ENCODE results near the gene AGAP1. TPM values are rescaled to one million over a fixed set of nuclear protein-coding genes. Genes with fewer than 3 reads are reported as not detected.

Gene AGAP1
- total and polyA plus RNA-seq, 2 donors from 2014 or later = 8.1 to 44.5 TPM

DNA sequence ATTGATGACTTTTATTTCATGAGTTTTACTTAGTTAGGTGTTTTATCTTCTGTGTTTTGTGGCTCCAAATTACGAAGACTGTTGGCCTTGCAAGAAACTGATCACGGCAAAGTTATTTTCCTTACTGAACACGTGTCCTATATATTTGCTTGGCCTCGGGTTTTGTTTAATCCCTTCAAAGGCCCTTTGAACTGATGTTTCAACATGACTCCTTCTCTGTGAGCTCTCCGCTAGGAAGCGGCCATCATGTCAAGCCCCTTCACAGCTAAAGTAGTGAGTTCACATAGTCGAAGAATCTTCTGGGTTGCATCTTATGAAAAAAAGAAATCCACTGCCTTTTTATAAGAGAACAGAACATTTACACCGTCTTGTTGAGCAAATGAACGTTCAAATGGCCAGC is 515.0 kb downstream of the AGAP1 start:
- no peak overlapping the region for H3K27ac ChIP-seq (ENCODE audit: low read depth in 2 of 2, low read length in 2 of 2)
- TF ChIP-seq, protein P1, sequence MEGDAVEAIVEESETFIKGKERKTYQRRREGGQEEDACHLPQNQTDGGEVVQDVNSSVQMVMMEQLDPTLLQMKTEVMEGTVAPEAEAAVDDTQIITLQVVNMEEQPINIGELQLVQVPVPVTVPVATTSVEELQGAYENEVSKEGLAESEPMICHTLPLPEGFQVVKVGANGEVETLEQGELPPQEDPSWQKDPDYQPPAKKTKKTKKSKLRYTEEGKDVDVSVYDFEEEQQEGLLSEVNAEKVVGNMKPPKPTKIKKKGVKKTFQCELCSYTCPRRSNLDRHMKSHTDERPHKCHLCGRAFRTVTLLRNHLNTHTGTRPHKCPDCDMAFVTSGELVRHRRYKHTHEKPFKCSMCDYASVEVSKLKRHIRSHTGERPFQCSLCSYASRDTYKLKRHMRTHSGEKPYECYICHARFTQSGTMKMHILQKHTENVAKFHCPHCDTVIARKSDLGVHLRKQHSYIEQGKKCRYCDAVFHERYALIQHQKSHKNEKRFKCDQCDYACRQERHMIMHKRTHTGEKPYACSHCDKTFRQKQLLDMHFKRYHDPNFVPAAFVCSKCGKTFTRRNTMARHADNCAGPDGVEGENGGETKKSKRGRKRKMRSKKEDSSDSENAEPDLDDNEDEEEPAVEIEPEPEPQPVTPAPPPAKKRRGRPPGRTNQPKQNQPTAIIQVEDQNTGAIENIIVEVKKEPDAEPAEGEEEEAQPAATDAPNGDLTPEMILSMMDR (IDR thresholded peaks at IDR 0.05; ENCODE audit: borderline replicate concordance, extremely low read depth, insufficient read depth) = no peak
- H3K36me3 ChIP-seq (ENCODE audit: control insufficient read depth in 2 of 3, insufficient read depth in 3 of 3, low read length in 3 of 3) = no peaks in the 10 kb centered on the region
- intact Hi-C loops (cut with DNase I) = no loop called here
- DNase-seq (no peak), FAIRE-seq (no peak)
- H3K27me3 ChIP-seq (ENCODE audit: control insufficient read depth, insufficient read depth, low read length) = no peaks in the 10 kb centered on the region
- H3K9me3 ChIP-seq (ENCODE audit: control insufficient read depth in 2 of 3, insufficient read depth in 1 of 3, low read length in 3 of 3) = no peaks in the 10 kb centered on the region
- no peak overlapping the region for H3K9ac ChIP-seq (ENCODE audit: low read length in 3 of 3)
- H3K4me1 ChIP-seq (ENCODE audit: control insufficient read depth in 2 of 3, insufficient read depth in 2 of 3, low read depth in 1 of 3, low read length in 3 of 3) = no peaks in the 10 kb centered on the region
- no peak overlapping the region for H3K4me3 ChIP-seq (ENCODE audit: low read length in 3 of 3)

DNA sequence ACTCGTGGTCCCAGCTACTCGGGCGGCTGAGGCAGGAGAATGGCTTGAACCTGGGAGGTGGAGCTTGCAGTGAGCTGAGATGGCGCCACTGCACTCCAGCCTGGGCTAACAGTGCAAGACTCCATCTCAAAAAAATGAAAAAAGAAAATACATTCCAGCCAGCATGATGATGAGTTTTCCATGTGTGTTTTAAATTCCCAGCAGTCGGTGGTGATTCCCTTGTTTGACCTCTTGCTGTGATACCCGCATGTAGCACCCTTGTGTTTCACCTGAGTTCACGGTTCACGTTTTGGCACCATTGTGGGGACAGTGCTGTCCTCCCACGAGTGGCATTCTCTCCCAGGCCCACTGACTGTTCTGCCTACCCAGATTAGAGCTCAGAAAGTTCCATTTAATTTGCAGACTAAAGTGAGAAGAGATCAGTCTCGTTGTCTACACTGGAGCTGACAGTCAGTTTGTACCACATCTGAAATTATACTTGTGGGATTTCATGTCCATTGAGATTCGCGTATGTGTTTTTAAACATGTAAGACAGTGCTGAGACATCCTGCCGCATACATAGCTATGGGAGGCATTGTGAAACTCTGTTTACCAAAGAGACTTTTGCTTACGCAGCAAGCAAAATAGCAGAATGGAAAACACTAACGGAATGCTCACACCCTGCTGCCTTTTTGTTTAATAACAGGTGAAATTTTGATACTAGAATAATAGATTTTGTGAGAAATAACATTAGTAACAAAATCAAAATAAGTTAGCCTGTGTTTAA is 517.3 kb downstream of the AGAP1 start:
- no peaks in the 10 kb centered on the region for H3K9me3 ChIP-seq (ENCODE audit: control insufficient read depth in 2 of 3, insufficient read depth in 1 of 3, low read length in 3 of 3)
- FAIRE-seq = no peak
- H3K4me3 ChIP-seq (ENCODE audit: low read length in 3 of 3) = no peak overlapping the region
- H3K4me1 ChIP-seq (ENCODE audit: control insufficient read depth in 2 of 3, insufficient read depth in 2 of 3, low read depth in 1 of 3, low read length in 3 of 3) = no peaks in the 10 kb centered on the region
- H3K36me3 ChIP-seq (ENCODE audit: control insufficient read depth in 2 of 3, insufficient read depth in 3 of 3, low read length in 3 of 3) = no peaks in the 10 kb centered on the region
- DNase-seq = no peak
- no peak overlapping the region for H3K9ac ChIP-seq (ENCODE audit: low read length in 3 of 3)
- TF ChIP-seq, protein P1 (IDR thresholded peaks at IDR 0.05; ENCODE audit: borderline replicate concordance, extremely low read depth, insufficient read depth) = no peak
- H3K27ac ChIP-seq (ENCODE audit: low read depth in 2 of 2, low read length in 2 of 2) = no peak overlapping the region
- intact Hi-C loops (cut with DNase I) = no loop called here
- H3K27me3 ChIP-seq (ENCODE audit: control insufficient read depth, insufficient read depth, low read length) = no peaks in the 10 kb centered on the region

DNA sequence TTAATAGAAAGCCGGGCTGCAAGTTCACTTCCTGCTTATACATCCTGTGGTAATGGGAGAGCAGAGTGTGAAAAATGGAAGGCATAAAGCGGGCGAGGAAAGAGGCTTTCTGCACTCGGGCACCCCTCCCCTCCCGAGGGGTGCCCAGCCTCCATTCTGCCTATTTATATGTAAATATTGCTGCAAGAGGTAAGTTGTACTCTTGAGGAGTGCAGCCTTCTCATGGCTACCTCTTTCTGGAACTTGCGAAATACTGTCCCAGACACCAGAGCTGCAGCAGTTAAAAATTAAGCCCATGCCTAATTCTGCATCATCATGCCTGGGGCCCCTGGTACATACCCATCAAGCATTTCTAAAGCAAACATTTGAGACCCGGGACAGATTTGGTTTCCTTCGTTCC is 518.3 kb downstream of the AGAP1 start:
- Histone ChIP-seq H3K27me3 (ENCODE audit: control insufficient read depth, insufficient read depth, low read length) (no peaks in the 10 kb centered on the region), H3K4me1 (ENCODE audit: control insufficient read depth in 2 of 3, insufficient read depth in 2 of 3, low read depth in 1 of 3, low read length in 3 of 3) (no peaks in the 10 kb centered on the region), H3K27ac (ENCODE audit: low read depth in 2 of 2, low read length in 2 of 2) (no peak overlapping the region), H3K4me3 (ENCODE audit: low read length in 3 of 3) (no peak overlapping the region), H3K9ac (ENCODE audit: low read length in 3 of 3) (no peak overlapping the region), H3K36me3 (ENCODE audit: control insufficient read depth in 2 of 3, insufficient read depth in 3 of 3, low read length in 3 of 3) (no peaks in the 10 kb centered on the region), H3K9me3 (ENCODE audit: control insufficient read depth in 2 of 3, insufficient read depth in 1 of 3, low read length in 3 of 3) (no peaks in the 10 kb centered on the region)
- intact Hi-C loops (cut with DNase I) = no loop called here
- TF ChIP-seq, protein P1 (IDR thresholded peaks at IDR 0.05; ENCODE audit: borderline replicate concordance, extremely low read depth, insufficient read depth) = no peak
- FAIRE-seq (no peak), DNase-seq (no peak)

Data from kidney (tissue), 14 donors.